ENCODE data around the gene GM2A. TPM values are rescaled to one million over a fixed set of nuclear protein-coding genes. Genes with fewer than 3 reads are reported as not detected.

The GM2A gene
- total and polyA plus RNA-seq, 2 donors (not counting 1 experiment from before 2014, with no cell fraction given) = 29.8 to 82.7 TPM

- Histone ChIP-seq H4K20me1 (ENCODE audit: control insufficient read depth, insufficient read depth, low read length, poor library complexity, severe bottlenecking) (peaks cover 28% of the 10 kb centered on the region), H3K9ac (ENCODE audit: low read length) (peak overlapping the region; percentile 85), H3K4me3 (ENCODE audit: control extremely low read depth in 1 of 5, extremely low read depth in 1 of 5, insufficient read depth in 1 of 5, low read depth in 2 of 5, low read length in 4 of 5) (peak overlapping the region; percentile 18 to 92 (median 74)), H3K9me3 (ENCODE audit: control extremely low read depth in 1 of 3, control insufficient read depth in 2 of 3, insufficient read depth in 1 of 3, low read length in 2 of 3) (no peaks in the 10 kb centered on the region), H3K4me1 (ENCODE audit: control insufficient read depth in 2 of 2, insufficient read depth in 2 of 2, low read length in 2 of 2) (peaks cover 63 to 74% of the 10 kb centered on the region in 2 donors), H3K27me3 (replicated peaks in 1 of 4; ENCODE audit: control extremely low read depth in 1 of 4, control insufficient read depth in 3 of 4, insufficient read depth in 4 of 4, low read length in 3 of 4) (no peaks in the 10 kb centered on the region), H2AFZ (ENCODE audit: insufficient read depth, low read depth, low read length, poor library complexity, severe bottlenecking) (peak overlapping the region; percentile 4), H3K79me2 (ENCODE audit: control insufficient read depth, insufficient read depth, low read length) (peaks cover 79% of the 10 kb centered on the region), H3K36me3 (replicated peaks in 1 of 2; ENCODE audit: control extremely low read depth in 1 of 2, control insufficient read depth in 1 of 2, extremely low read depth in 1 of 2, insufficient read depth in 2 of 2, low read length in 1 of 2) (peaks cover 0 to 38% of the 10 kb centered on the region in 2 experiments), H3K27ac (ENCODE audit: low read length in 2 of 2) (peak overlapping the region; percentile 90), H3K4me2 (replicated peaks; ENCODE audit: low read depth, low read length, poor library complexity, severe bottlenecking) (peak overlapping the region; percentile 83)
- Mint-ChIP-seq H3K9me3 (ENCODE audit: insufficient read depth) (no peaks in the 10 kb centered on the region), H3K27me3 (no peaks in the 10 kb centered on the region), H3K4me3 (peak overlapping the region; percentile 95), H3K4me1 (peaks cover 72% of the 10 kb centered on the region), H3K27ac (peak overlapping the region; percentile 97)
- 47% methylated on average over 3 of the region's 3 CpGs for WGBS (ENCODE audit: insufficient coverage)
- CTCF ChIA-PET = interaction anchor here (1.2 to 3.4 kb wide), 6 partner anchors 15 to 130 kb away, joined by 3 to 28 read pairs (median 14); no protein-coding TSS in a partner anchor
- no peak for TF ChIP-seq CTCF (IDR thresholded peaks at IDR 0.05)
- TF ChIP-seq EZH2 (IDR thresholded peaks at IDR 0.05; ENCODE audit: borderline replicate concordance, insufficient read depth, low read depth, low read length, poor library complexity, severe bottlenecking) = no peak
- POLR2A ChIA-PET = interaction anchor here (1.1 to 1.2 kb wide), 2 partner anchors 21 to 45 kb away, joined by 6 to 8 read pairs; no protein-coding TSS in a partner anchor
- intact Hi-C loops (cut with micrococcal nuclease) = loop anchor here (1.0 to 10.0 kb wide), 6 partner anchors 15 to 1705 kb away; partner anchors contain the start of genes CSNK1A1, SLC26A2 and SLC36A1
- ATAC-seq (ENCODE audit: low read depth) = peak; percentile 34
- peak; percentile 89 for DNase-seq
Observed at GRCh38 chr5:151255621-151256286, 2.8 kb downstream of the GM2A start.

Measured in B cell (primary cell).